Sigmoid colon (tissue), 3 donors: ENCODE measurements around the gene AMBP.

Experiments used
- POLR2A ChIP-seq, 2 donors: fragments of 450-650 bp; IDR thresholded peaks; one replicate each; pipeline ENCODE4 v1.6.1; 2016; ENCODE audit warnings: antibody characterized with exemption in 2 of 2, mild to moderate bottlenecking in 2 of 2, moderate library complexity in 2 of 2
- TF ChIP-seq, protein P1 (sequence below), 4 experiments: fragments of 450-650 bp in 3 of 4; fragments of 200-600 bp in 1 of 4; IDR thresholded peaks; one replicate each; pipeline ENCODE4 v1.5.1; 2016 to 2019; ENCODE audit warnings: antibody characterized with exemption in 4 of 4, mild to moderate bottlenecking in 3 of 4, moderate library complexity in 2 of 4

DNA sequence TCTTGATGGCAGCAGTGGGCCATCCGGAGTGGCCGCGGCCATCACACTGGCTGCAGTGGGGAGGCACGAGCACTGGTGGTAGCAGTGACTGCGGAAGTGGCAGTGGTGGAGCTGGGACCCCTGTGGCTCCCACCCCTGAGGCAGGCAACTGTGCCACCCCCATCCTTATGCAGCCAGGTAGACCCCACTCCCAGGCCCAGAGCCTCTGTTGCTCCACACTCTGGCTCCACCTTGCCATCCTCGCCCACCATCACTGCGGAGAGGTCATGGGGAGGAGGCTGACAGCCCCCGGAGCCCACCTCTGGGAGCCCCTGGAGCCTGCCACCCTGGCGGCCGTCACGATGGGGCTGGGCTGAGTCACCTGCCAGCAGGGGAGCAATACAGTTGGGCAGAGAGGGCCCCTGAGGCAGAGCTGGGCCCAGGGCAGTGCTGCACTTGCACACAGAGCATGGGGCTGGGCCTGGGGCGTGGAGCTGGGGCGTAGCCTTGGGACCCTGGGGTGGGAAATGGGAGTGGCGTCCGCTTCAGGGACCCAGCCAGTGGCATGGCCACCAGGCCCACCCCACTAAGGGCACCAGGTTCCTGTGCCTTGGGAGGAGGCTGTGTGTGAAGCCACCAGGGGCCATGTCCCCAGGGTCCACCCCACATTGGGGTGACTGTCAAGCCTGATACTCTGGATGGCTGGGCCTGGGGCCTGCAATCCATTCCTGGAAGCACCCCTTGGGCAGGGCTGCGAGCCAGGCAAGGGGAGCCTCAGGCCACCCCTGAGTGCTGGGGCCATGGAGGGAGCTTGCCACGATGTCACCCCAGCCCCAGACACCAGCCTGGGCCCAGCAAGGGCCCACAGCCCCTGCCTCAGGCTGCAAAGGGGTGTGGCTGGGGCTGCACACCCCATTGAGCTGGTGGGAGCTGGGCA lies 7.7 kb downstream of the AMBP start:
- TF ChIP-seq, protein P1, sequence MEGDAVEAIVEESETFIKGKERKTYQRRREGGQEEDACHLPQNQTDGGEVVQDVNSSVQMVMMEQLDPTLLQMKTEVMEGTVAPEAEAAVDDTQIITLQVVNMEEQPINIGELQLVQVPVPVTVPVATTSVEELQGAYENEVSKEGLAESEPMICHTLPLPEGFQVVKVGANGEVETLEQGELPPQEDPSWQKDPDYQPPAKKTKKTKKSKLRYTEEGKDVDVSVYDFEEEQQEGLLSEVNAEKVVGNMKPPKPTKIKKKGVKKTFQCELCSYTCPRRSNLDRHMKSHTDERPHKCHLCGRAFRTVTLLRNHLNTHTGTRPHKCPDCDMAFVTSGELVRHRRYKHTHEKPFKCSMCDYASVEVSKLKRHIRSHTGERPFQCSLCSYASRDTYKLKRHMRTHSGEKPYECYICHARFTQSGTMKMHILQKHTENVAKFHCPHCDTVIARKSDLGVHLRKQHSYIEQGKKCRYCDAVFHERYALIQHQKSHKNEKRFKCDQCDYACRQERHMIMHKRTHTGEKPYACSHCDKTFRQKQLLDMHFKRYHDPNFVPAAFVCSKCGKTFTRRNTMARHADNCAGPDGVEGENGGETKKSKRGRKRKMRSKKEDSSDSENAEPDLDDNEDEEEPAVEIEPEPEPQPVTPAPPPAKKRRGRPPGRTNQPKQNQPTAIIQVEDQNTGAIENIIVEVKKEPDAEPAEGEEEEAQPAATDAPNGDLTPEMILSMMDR (IDR thresholded peaks at IDR 0.05): no peak
- TF ChIP-seq POLR2A (IDR thresholded peaks at IDR 0.05): no peak
